Kidney tubule cell (primary cell): ENCODE results near the gene MYH7.
"Not testable (repeated sequence)": the region's sequence is repeated elsewhere in the genome, so short reads cannot be mapped to it uniquely, and the experiment has no call there.

Experiments used
- DNase-seq: peaks from one replicate; pipeline ENCODE4 v3.0.0-alpha.2; 2018; ENCODE audit warnings: low spot score

The MYH7 gene

GRCh38 chr14:23430016-23430722, 5.3 kb downstream of the MYH7 start:
- no peak for DNase-seq

- DNase-seq, result no peak
Measured at GRCh38 chr14:23428686-23429495, 6.6 kb downstream of the MYH7 start.

DNA sequence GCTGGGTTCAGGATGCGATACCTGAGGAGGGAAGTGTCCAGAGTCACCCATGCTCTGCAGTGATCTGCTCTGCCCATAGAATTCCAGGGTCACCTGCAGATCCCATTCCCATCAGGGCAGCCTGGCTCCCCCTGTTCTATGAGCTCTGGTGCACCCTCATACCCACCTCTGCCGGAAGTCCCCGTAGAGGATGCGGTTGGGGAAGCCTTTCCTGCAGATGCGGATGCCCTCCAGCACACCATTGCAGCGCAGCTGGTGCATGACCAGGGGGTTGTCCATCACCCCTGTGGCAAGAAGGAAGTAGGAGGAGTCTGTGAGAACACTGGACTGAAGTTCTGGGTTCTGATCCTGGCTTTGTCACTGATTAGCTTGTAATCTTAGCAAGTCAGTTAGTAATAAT, 9.7 kb downstream of the MYH7 start:
- not testable (repeated sequence) for DNase-seq

DNA sequence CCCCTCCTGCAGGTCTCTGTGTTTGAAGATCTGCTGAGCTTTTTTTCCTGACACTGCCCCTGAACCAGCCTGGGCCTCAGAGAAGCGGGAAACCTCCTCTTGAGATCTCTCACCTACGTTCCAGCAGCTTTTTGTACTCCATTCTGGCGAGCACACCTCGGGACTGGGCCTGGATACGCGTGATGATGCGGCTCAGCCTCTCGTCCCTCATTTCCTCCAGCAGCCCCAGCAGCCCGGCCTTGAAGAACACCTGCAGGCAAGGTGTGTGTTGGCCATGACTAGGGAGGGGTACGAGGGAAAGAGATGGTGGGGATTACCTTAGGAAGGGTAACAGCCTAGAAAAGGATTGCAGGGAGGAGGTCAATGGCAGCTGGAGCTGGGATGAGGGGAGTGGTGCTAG, 10.3 kb downstream of the MYH7 start:
- DNase-seq, result no peak

- no peak for DNase-seq
Measured at GRCh38 chr14:23423657-23424056, 11.8 kb downstream of the MYH7 start.

- no peak for DNase-seq
Measured at GRCh38 chr14:23421594-23421993, 13.9 kb downstream of the MYH7 start.

- not testable (repeated sequence) for DNase-seq
Measured at GRCh38 chr14:23419646-23420045, 15.8 kb downstream of the MYH7 start.

DNA sequence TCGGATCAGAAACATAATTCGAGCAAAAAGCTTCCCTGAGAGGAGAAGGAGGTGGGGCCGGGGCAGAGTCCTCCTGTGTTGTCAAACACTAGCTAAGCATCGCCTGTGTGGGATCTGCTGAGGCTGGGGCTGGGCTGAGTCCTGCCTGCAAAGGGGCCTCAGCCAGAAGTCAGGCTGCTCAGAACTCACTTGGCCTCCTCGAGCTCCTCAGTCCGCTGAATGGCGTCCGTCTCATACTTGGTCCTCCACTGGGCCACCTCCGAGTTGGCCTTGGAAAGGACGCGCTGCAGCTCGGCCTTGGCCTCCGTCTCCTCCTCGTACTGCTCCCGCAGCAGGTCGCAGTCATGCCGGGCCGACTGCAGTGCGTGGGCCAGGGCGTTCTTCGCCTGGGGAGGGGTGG, 17.4 kb downstream of the MYH7 start:
- DNase-seq, result no peak

DNA sequence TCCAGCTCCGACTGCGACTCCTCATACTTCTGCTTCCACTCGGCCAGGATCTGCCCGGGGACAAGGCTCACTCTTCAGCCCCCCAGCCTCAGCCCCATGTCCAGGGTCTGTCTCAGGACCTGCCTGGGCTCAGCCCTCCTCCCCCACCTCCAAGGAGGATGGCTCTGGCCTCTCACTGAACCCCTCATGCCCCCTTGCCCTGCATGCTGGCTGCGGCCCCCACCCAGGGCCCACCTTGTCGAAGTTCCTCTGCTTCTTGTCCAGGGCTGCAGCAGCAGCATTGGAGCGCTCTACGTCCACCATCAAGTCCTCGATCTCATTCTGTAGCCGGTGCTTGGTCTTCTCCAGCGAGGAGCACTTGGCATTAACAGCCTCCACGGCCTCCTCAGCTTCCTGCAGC, 18.2 kb downstream of the MYH7 start:
- not testable (repeated sequence) for DNase-seq

DNA sequence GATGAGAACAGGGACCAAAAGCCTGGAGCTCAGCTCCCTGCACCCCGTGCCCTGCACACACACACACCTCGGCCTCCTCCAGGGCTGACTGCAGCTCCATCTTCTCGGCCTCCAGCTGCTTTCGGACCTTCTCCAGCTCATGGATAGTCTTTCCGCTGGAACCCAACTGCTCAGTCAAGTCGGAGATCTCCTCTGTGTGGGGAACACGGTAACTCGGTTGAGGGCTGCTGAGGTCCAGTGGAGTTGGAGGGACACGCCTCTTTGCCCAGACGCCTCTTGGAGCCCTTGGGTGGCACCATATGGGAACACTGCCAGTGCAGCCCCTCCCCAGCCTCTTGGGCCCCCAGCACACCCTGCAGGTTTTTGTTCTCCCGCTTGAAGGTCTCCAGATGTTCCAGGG, 18.7 kb downstream of the MYH7 start:
- no peak for DNase-seq

- DNase-seq, result no peak
Measured at GRCh38 chr14:23415821-23416778, 19.4 kb downstream of the MYH7 start.

DNA sequence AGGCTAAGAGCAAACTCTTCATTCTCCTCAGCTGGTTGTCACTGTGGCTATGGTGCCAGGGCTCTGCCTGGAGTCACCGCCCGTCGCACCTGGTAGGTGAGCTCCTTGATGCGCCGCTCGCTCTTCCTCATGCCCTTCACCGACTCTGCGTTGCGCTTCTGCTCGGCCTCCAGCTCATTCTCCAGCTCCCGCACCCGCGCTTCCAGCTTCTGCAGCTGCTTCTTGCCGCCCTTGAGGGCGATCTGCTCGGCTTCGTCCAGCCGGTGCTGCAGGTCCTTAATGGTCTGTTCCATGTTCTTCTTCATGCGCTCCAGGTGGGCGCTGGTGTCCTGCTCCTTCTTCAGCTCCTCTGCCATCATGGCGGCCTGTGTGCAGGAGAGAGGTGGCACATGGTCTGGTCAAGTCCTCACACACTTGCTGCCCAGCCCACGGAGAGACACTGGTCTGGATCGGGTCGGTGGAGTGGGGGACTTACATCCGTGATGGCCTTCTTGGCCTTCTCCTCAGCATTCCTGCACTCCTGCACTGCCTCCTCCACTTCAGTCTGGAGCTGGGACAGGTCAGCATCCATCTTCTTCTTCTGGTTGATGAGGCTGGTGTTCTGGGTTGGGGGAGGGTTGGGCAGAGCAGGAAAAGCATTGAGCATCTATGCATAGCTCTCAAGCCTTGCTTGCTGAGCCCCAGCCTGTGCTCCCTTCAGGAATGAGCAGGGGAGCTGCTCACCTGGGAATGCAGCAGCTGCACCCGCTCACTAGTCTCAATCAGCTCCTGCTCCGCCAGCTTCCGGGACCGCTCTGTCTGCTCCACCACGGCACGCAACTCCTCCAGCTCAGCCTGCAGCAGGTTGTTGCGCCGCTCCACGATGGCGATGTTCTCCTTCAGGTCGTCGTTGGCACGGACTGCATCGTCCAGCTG, 20.3 kb downstream of the MYH7 start:
- no peak for DNase-seq

DNA sequence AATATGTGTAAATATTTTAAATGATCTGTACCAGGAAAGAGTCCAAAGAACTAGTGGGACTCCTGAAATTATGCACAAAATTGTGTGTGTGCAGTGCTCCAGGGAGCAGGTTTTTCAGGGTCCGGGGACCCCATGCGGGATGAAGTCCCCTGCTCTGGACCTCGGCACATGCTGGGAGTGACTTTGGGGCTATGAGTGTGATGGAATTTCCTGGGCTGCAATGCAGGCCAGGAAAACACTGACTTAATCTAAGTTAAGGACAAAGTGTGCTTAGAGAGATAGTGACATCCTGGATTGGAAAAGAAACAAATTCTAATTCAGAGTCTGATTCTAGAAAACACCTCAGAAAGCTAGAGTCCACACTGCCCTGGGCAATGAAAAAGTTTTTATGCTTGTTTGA, 21.2 kb downstream of the MYH7 start:
- no peak for DNase-seq

- DNase-seq, result no peak
Measured at GRCh38 chr14:23413681-23414080, 21.8 kb downstream of the MYH7 start.

DNA sequence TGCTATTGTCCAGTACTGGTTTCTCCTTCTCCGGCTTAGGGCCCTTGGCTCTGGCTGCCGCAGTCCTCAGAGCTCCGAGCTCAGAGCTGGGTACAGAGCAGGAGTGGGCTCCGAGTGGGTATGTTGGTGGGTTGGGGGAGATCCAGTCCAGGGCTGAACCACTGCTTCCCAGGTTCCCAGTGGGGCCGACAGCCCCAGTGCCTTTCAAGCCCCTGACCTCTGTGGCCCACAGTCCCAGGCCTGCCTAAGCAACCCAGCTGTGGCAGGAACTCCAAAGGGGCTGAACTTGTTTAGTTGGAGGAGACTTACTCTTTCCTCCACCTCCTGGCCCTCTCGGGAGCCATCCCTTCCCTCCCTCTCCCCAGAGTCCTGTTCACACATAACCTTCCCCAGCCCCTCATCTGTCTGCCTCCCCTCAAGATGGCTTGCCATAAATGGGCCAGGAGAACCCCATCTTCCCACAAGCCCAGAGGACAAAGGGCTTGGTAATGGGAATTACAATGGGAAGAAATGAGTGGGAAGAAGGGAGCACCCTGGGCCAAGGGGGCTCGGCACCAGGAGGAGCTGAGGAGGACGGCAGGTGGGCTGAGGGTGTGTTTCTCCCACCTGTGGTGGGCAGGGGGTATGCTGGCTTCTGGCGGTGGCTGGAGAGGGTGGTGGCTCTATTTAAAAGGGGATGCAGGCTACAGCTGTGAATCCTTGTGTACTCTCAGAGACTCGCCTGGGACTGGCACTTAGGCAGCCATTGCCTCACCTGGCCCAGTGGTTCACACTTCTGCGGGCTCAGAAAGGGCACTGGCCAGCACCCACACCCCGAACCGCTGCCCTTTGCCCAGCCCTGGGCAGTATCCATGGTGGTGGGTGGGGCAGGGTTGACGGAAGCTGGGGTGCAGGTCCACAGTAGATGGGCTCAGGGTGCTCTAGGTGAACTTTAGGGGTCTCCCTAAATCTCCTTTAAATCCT, 23.6 kb downstream of the MYH7 start:
- DNase-seq, result no peak

GRCh38 chr14:23409966-23410635, 25.4 kb downstream of the MYH7 start:
- DNase-seq, result no peak

DNA sequence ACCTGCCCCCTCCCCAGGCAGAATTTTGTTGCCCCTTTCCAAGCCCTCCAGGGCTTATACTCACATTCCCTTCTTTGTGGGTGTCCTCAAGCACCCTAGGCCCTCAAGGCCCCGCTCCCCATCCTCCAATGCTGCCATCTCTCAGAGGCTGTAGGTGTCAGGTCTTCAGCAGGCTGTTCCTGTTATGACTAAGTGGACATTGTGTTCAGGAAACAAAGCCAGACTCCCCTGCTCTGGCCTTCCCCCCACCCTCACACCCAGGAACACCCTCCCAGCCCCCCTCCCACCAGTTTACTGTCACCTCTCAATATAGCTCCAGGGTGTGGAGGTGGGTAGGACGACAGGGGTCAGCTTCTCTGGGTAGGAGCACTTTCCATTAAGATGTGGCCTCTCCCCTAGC, 26.0 kb downstream of the MYH7 start:
- DNase-seq, result no peak

GRCh38 chr14:23408307-23408630, 27.2 kb downstream of the MYH7 start:
- DNase-seq, result no peak

GRCh38 chr14:23407516-23408306, 27.7 kb downstream of the MYH7 start, which contains the start of gene MYH6:
Gene MYH6 (minus strand): TSS chr14:23408273. CDS start chr14:23407223, 1,050 bp downstream.
- no peak for DNase-seq
